ENCODE results near the gene TOPBP1. TPM values are rescaled to one million over a fixed set of nuclear protein-coding genes. Genes with fewer than 3 reads are reported as not detected.
A peak's percentile ranks its signal among the peaks of the same experiment; 100 is the strongest.

Gene TOPBP1
- total RNA-seq, 2 experiments from 2014 or later, result 131 to 139 TPM

- H3K9me3 ChIP-seq (ENCODE audit: low read length), result peaks cover 14% of the 10 kb centered on the region
- H3K36me3 ChIP-seq (ENCODE audit: insufficient read depth, low read length), result peaks cover 96% of the 10 kb centered on the region
- no peak overlapping the region for H3K4me2 ChIP-seq (ENCODE audit: low read length)
- H3K4me1 ChIP-seq (ENCODE audit: insufficient read depth, low read length, poor library complexity, severe bottlenecking), result no peaks in the 10 kb centered on the region
- intact Hi-C loops (cut with micrococcal nuclease; ENCODE audit: unreplicated experiment), result loop anchor here (5.0 kb wide), 1 partner anchor 51 kb away; no protein-coding TSS in a partner anchor
- H3K4me3 ChIP-seq (ENCODE audit: low read depth, low read length, poor library complexity, severe bottlenecking), result no peak overlapping the region
- POLR2A ChIA-PET, result interaction anchor here (0.5 to 1.9 kb wide), 12 partner anchors 9 to 701 kb away, joined by 3 to 11 read pairs (median 4); no protein-coding TSS in a partner anchor
- no peaks in the 10 kb centered on the region for H3K9me2 ChIP-seq (ENCODE audit: insufficient read depth, low read length)
- no peak overlapping the region for H2AFZ ChIP-seq (ENCODE audit: low read length)
- BruUV-seq (replicated peaks), result no TSS peak
- no peak for TF ChIP-seq EZH2phosphoT487 (IDR thresholded peaks at IDR 0.05; ENCODE audit: borderline replicate concordance, low read depth, low read length)
- peaks cover 9% of the 10 kb centered on the region; the same call in 1 of the 2 replicates for H3K79me2 ChIP-seq (ENCODE audit: insufficient read depth, low read depth, low read length)
- CTCF ChIA-PET (ENCODE audit: unreplicated experiment), result interaction anchor here (1.2 kb wide), 1 partner anchor 27 kb away, joined by 3 read pairs; no protein-coding TSS in a partner anchor
- no peaks in the 10 kb centered on the region for H4K20me1 ChIP-seq (ENCODE audit: insufficient read depth, low read length)
- DNase-seq (ENCODE audit: low spot score), result no peak
- H3K27ac ChIP-seq (ENCODE audit: low read depth, low read length, poor library complexity, severe bottlenecking), result no peak overlapping the region
These were observed 55.4 kb downstream of the TOPBP1 start for GRCh38 chr3:133606342-133606741.

- H4K20me1 ChIP-seq (ENCODE audit: insufficient read depth, low read length), result no peaks in the 10 kb centered on the region
- ChIA-PET CTCF (ENCODE audit: unreplicated experiment) (no interaction called here), POLR2A (interaction anchor here (0.7 to 1.2 kb wide), 5 partner anchors 11 to 157 kb away, joined by 3 to 5 read pairs (median 4); no protein-coding TSS in a partner anchor)
- intact Hi-C loops (cut with micrococcal nuclease; ENCODE audit: unreplicated experiment), result no loop called here
- H3K9me3 ChIP-seq (ENCODE audit: low read length), result no peaks in the 10 kb centered on the region
- no peak overlapping the region for H2AFZ ChIP-seq (ENCODE audit: low read length)
- no peak overlapping the region for H3K4me2 ChIP-seq (ENCODE audit: low read length)
- H3K4me3 ChIP-seq (ENCODE audit: low read depth, low read length, poor library complexity, severe bottlenecking), result no peak overlapping the region
- no peak for DNase-seq (ENCODE audit: low spot score)
- no peaks in the 10 kb centered on the region for H3K4me1 ChIP-seq (ENCODE audit: insufficient read depth, low read length, poor library complexity, severe bottlenecking)
- peaks cover 74% of the 10 kb centered on the region for H3K36me3 ChIP-seq (ENCODE audit: insufficient read depth, low read length)
- no peaks in the 10 kb centered on the region for H3K9me2 ChIP-seq (ENCODE audit: insufficient read depth, low read length)
- no peak overlapping the region for H3K27ac ChIP-seq (ENCODE audit: low read depth, low read length, poor library complexity, severe bottlenecking)
- TF ChIP-seq CTCF (conservative IDR thresholded peaks at IDR 0.05; ENCODE audit: low read length) (no peak), EZH2phosphoT487 (IDR thresholded peaks at IDR 0.05; ENCODE audit: borderline replicate concordance, low read depth, low read length) (no peak)
- peaks cover 9% of the 10 kb centered on the region; the same call in 1 of the 2 replicates for H3K79me2 ChIP-seq (ENCODE audit: insufficient read depth, low read depth, low read length)
- TSS peak; percentile 76 for BruUV-seq (replicated peaks)
These were observed 61.1 kb downstream of the TOPBP1 start for GRCh38 chr3:133600572-133601081.

GRCh38 chr3:133599280-133599679 is 62.5 kb downstream of the TOPBP1 start:
- Histone ChIP-seq H3K9me2 (ENCODE audit: insufficient read depth, low read length) (no peaks in the 10 kb centered on the region), H3K4me1 (ENCODE audit: insufficient read depth, low read length, poor library complexity, severe bottlenecking) (no peaks in the 10 kb centered on the region), H4K20me1 (ENCODE audit: insufficient read depth, low read length) (no peaks in the 10 kb centered on the region), H3K9me3 (ENCODE audit: low read length) (no peaks in the 10 kb centered on the region), H3K4me3 (ENCODE audit: low read depth, low read length, poor library complexity, severe bottlenecking) (no peak overlapping the region), H3K79me2 (ENCODE audit: insufficient read depth, low read depth, low read length) (peaks cover 9% of the 10 kb centered on the region; the same call in 1 of the 2 replicates), H3K4me2 (ENCODE audit: low read length) (no peak overlapping the region), H2AFZ (ENCODE audit: low read length) (no peak overlapping the region), H3K36me3 (ENCODE audit: insufficient read depth, low read length) (peaks cover 61% of the 10 kb centered on the region), H3K27ac (ENCODE audit: low read depth, low read length, poor library complexity, severe bottlenecking) (no peak overlapping the region)
- BruUV-seq (replicated peaks), result no TSS peak
- TF ChIP-seq CTCF (conservative IDR thresholded peaks at IDR 0.05; ENCODE audit: low read length), result no peak
- intact Hi-C loops (cut with micrococcal nuclease; ENCODE audit: unreplicated experiment), result no loop called here
- POLR2A ChIA-PET, result interaction anchor here (0.6 kb wide), 1 partner anchor 143 kb away, joined by 3 read pairs; no protein-coding TSS in a partner anchor
- CTCF ChIA-PET (ENCODE audit: unreplicated experiment), result no interaction called here
- no peak for DNase-seq (ENCODE audit: low spot score)

Measured in OCI-LY7 (cell line).